Measurements from ENCODE around the gene CD96. TPM values are rescaled to one million over a fixed set of nuclear protein-coding genes. Genes with fewer than 3 reads are reported as not detected.
"Not testable (repeated sequence)": the region's sequence is repeated elsewhere in the genome, so short reads cannot be mapped to it uniquely, and the experiment has no call there.

CD96 gene
- total RNA-seq, 2 experiments from 2014 or later: not detected

DNA sequence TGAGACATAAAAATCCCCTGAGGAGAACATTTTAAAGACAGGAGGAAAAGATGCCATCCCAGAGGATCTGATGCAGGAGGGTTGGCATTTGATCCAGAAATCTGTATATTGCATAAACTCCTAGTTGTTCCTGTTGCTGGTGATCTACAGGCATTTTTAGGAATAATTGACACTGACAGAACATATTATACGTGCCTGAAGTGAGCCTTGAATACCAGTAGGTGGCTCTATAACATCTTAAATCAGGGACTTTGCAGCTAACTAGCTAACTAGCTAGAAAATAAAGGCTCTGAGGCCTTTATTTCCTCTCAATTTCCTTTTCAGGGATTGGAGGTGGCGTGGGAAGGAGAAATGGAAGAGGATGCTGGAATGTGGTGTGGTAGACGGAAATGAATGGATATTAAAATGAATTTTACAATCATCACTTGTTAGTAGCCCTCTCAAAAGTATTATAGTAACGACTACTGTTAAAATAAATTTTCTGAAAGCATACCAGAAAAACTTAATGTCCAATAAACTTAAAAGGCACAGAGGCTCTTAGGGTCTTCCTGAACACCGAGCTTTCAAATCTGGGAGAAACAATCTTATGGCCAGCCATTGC lies 127.0 kb downstream of the CD96 start:
- Histone ChIP-seq H4K20me1 (ENCODE audit: insufficient read depth, low read length) (no peaks in the 10 kb centered on the region), H2AFZ (ENCODE audit: low read length) (no peak overlapping the region), H3K4me1 (ENCODE audit: insufficient read depth, low read length, poor library complexity, severe bottlenecking) (peaks cover 25% of the 10 kb centered on the region), H3K9me3 (ENCODE audit: low read length) (no peaks in the 10 kb centered on the region), H3K4me3 (ENCODE audit: low read depth, low read length, poor library complexity, severe bottlenecking) (no peak overlapping the region), H3K4me2 (ENCODE audit: low read length) (no peak overlapping the region), H3K9me2 (ENCODE audit: insufficient read depth, low read length) (no peaks in the 10 kb centered on the region), H3K27ac (ENCODE audit: low read depth, low read length, poor library complexity, severe bottlenecking) (no peak overlapping the region), H3K36me3 (ENCODE audit: insufficient read depth, low read length) (no peaks in the 10 kb centered on the region), H3K79me2 (ENCODE audit: insufficient read depth, low read depth, low read length) (no peaks in the 10 kb centered on the region)
- no TSS peak for BruUV-seq (replicated peaks)
- DNase-seq (ENCODE audit: low spot score): peak; percentile 74
- TF ChIP-seq, protein P1, sequence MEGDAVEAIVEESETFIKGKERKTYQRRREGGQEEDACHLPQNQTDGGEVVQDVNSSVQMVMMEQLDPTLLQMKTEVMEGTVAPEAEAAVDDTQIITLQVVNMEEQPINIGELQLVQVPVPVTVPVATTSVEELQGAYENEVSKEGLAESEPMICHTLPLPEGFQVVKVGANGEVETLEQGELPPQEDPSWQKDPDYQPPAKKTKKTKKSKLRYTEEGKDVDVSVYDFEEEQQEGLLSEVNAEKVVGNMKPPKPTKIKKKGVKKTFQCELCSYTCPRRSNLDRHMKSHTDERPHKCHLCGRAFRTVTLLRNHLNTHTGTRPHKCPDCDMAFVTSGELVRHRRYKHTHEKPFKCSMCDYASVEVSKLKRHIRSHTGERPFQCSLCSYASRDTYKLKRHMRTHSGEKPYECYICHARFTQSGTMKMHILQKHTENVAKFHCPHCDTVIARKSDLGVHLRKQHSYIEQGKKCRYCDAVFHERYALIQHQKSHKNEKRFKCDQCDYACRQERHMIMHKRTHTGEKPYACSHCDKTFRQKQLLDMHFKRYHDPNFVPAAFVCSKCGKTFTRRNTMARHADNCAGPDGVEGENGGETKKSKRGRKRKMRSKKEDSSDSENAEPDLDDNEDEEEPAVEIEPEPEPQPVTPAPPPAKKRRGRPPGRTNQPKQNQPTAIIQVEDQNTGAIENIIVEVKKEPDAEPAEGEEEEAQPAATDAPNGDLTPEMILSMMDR (conservative IDR thresholded peaks at IDR 0.05; ENCODE audit: low read length): peak; percentile 97
- no peak for TF ChIP-seq EZH2phosphoT487 (IDR thresholded peaks at IDR 0.05; ENCODE audit: borderline replicate concordance, low read depth, low read length)
- intact Hi-C loops (cut with micrococcal nuclease; ENCODE audit: unreplicated experiment): loop anchor here (1.0 to 2.0 kb wide), 4 partner anchors 22 to 298 kb away; no protein-coding TSS in a partner anchor
- CTCF ChIA-PET (ENCODE audit: unreplicated experiment): interaction anchor here (0.6 to 1.9 kb wide), 6 partner anchors 20 to 299 kb away, joined by 3 to 10 read pairs (median 4); no protein-coding TSS in a partner anchor
- POLR2A ChIA-PET: interaction anchor here (0.5 to 2.4 kb wide), 8 partner anchors 12 to 973 kb away, joined by 3 to 7 read pairs (median 3); no protein-coding TSS in a partner anchor

DNA sequence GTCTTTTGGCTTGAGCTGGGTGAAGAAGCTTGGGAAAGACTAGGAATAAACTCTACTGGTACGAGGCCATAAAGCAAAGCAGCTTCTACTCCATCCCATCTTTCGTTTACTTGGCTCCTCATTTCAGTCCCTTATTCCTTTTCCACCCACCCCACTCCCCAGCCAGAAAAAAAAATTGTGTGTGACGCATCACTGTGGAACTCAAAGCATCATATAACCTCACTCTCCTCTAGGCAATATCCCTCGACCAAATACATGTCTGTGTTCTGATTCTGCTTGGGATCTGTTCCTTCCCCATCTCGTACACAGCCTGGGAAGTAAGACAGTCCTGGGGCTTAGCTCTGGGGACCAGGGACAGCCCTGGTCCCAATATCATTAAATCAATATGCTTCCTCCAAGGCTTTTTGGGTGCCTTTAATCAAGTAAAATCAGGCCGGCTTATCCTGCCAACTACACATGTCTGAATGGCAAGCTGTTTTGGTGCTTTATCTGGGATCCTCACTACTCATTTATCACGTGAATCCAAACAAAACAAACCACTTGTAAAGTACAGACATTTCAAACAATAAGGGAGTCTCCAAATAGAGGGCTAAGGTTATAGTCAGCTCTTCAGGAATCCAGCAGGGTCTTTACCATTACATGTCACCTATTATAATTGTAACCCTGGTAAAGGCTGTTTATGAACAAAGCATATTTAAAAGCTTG lies 128.1 kb downstream of the CD96 start:
- Histone ChIP-seq H3K4me2 (ENCODE audit: low read length) (no peak overlapping the region), H4K20me1 (ENCODE audit: insufficient read depth, low read length) (no peaks in the 10 kb centered on the region), H3K9me3 (ENCODE audit: low read length) (no peaks in the 10 kb centered on the region), H3K4me1 (ENCODE audit: insufficient read depth, low read length, poor library complexity, severe bottlenecking) (peaks cover 28% of the 10 kb centered on the region), H2AFZ (ENCODE audit: low read length) (no peak overlapping the region), H3K79me2 (ENCODE audit: insufficient read depth, low read depth, low read length) (no peaks in the 10 kb centered on the region), H3K27ac (ENCODE audit: low read depth, low read length, poor library complexity, severe bottlenecking) (no peak overlapping the region), H3K4me3 (ENCODE audit: low read depth, low read length, poor library complexity, severe bottlenecking) (no peak overlapping the region), H3K36me3 (ENCODE audit: insufficient read depth, low read length) (no peaks in the 10 kb centered on the region), H3K9me2 (ENCODE audit: insufficient read depth, low read length) (no peaks in the 10 kb centered on the region)
- intact Hi-C loops (cut with micrococcal nuclease; ENCODE audit: unreplicated experiment): loop anchor here (1.0 to 2.0 kb wide), 3 partner anchors 21 to 191 kb away; no protein-coding TSS in a partner anchor
- no peak for DNase-seq (ENCODE audit: low spot score)
- TF ChIP-seq EZH2phosphoT487 (IDR thresholded peaks at IDR 0.05; ENCODE audit: borderline replicate concordance, low read depth, low read length): no peak
- TF ChIP-seq, protein P1 (conservative IDR thresholded peaks at IDR 0.05; ENCODE audit: low read length): no peak
- CTCF ChIA-PET (ENCODE audit: unreplicated experiment): interaction anchor here (0.6 to 1.9 kb wide), 4 partner anchors 18 to 298 kb away, joined by 3 to 10 read pairs (median 4); no protein-coding TSS in a partner anchor
- BruUV-seq (replicated peaks): no TSS peak
- POLR2A ChIA-PET: interaction anchor here (1.0 to 2.4 kb wide), 5 partner anchors 11 to 23 kb away, joined by 4 to 7 read pairs (median 5); no protein-coding TSS in a partner anchor

DNA sequence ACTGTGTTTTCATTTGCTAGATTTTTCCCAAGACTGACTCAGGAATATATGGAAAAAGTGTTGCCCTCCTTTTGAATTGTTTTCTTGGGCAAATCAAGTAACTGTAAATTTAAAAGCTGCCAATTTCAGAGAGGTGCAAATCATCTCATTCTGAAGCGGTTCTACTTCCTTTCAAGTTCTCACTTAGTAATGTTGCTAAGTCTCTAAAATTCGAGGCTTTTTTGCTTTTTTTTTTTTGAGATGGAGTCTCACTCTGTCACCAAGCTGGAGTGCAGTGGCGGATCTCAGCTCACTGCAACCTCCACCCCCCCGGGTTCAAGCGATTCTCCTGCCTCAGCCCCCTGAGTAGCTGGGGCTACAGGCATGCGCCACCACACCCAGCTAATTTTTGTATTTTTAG lies 130.5 kb downstream of the CD96 start:
- H3K4me3 ChIP-seq (ENCODE audit: low read depth, low read length, poor library complexity, severe bottlenecking); intact Hi-C loops (cut with micrococcal nuclease; ENCODE audit: unreplicated experiment); H2AFZ ChIP-seq (ENCODE audit: low read length); H3K79me2 ChIP-seq (ENCODE audit: insufficient read depth, low read depth, low read length); H3K9me2 ChIP-seq (ENCODE audit: insufficient read depth, low read length); H4K20me1 ChIP-seq (ENCODE audit: insufficient read depth, low read length); H3K36me3 ChIP-seq (ENCODE audit: insufficient read depth, low read length); H3K4me2 ChIP-seq (ENCODE audit: low read length); BruUV-seq (replicated peaks); H3K27ac ChIP-seq (ENCODE audit: low read depth, low read length, poor library complexity, severe bottlenecking); DNase-seq (ENCODE audit: low spot score); H3K9me3 ChIP-seq (ENCODE audit: low read length): not testable (repeated sequence)
- H3K4me1 ChIP-seq (ENCODE audit: insufficient read depth, low read length, poor library complexity, severe bottlenecking): peaks cover 47% of the 10 kb centered on the region
- CTCF ChIA-PET (ENCODE audit: unreplicated experiment): interaction anchor here (0.9 kb wide), 1 partner anchor 13 kb away, joined by 3 read pairs; no protein-coding TSS in a partner anchor
- POLR2A ChIA-PET: interaction anchor here (1.2 kb wide), 1 partner anchor 40 kb away, joined by 4 read pairs; no protein-coding TSS in a partner anchor

Measured in OCI-LY7 (cell line).